IPS-NIHi7 (cell line): Measurements from ENCODE around the gene TP53.
A peak's percentile ranks its signal among the peaks of the same experiment; 100 is the strongest.

ENCODE experiments used
- DNase-seq: peaks from one replicate; pipeline ENCODE4 v3.0.0; 2012; ENCODE audit warnings: mixed read lengths; ENCODE audit errors: extremely low spot score

Gene TP53

DNA sequence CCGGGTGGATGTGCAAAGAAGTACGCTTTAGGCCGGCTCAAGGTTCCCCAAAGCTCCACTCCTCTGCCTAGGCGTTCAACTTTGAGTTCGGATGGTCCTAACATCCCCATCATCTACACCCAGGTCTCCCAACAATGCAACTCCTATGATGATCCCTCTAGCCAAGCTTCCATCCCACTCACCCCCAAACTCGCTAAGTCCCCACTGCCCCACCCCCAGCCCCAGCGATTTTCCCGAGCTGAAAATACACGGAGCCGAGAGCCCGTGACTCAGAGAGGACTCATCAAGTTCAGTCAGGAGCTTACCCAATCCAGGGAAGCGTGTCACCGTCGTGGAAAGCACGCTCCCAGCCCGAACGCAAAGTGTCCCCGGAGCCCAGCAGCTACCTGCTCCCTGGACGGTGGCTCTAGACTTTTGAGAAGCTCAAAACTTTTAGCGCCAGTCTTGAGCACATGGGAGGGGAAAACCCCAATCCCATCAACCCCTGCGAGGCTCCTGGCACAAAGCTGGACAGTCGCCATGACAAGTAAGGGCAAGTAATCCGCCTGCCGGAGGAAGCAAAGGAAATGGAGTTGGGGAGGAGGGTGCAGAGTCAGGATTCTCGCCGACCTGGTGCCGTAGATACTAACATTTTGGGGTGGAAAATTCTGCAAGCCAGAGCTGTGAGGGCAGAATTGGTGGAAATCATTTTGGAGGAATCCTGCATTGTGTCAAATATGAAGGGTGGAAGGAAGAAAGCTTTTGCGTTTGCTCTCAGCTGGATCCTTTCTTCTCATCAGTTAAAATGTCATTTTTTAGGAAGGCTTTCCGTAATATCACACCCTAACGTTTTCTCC lies at the start of gene TP53:
Gene TP53 (minus strand): TSS at position 419 of the 836 bp plus-strand sequence. CDS start 10,896 bp downstream, outside the sequence.
- peak; percentile 82 for DNase-seq

- DNase-seq = no peak
Observed at GRCh38 chr17:7732981-7733539, 45.8 kb upstream of the TP53 start.

DNA sequence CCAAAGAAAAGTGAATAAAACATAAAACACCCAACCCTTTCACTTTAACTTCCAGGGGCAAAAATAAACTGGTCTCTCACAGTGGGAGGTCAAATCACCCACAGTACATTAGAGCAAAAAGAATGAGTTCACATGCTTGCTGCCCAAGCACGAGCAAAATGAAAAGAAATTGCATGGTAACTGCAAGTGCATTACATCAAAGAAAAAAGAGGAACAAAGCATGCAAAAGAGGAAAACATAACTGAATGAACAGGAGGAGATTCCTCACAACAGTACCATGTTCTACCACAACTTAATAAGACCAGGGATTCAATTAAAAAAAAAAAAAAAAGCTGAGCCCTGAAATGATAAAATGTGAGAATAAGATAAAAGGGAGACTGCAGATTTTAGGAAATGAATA lies 42.5 kb upstream of the TP53 start:
- no peak for DNase-seq

GRCh38 chr17:7727886-7728285 lies 40.6 kb upstream of the TP53 start:
- no peak for DNase-seq

DNA sequence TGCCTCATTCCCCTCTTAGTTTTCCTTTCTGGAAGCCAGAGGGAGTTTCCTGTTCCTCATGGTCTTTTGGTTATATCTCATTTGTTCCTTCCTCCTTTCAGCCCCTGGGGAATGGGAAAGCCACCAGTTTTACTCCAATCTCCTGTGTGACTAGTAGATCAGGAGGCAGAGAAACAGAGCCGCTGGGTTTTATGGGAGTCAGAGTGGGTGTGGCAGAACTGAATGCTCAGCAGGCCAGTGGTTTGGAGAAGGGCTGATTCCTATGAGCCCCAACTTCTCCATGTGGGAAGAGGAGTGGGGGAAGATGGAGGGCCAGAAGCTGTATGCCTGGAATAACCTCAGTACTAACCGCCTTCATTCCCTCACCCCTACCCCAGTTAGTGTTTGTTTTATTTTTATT lies 34.3 kb upstream of the TP53 start:
- DNase-seq = no peak

DNA sequence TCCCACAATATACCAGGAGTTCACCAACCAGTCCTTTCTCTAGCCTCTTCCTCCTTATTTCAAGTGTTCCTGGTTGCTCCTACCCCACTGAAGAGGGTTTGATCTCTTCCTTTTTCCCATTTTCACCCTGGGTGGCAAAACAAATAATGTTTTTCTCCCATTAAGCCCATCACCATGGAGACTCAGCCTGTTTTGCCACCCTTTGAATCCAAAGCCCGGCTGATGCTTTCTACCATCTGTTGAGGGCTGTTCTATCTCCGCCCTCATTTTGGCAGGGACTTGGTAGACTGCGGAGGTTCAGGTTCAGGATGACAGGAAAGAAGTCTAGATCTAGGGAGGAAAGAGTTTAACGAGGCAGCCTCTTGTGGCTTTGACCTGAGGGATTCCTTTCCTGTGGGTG lies 32.8 kb upstream of the TP53 start:
- no peak for DNase-seq

DNA sequence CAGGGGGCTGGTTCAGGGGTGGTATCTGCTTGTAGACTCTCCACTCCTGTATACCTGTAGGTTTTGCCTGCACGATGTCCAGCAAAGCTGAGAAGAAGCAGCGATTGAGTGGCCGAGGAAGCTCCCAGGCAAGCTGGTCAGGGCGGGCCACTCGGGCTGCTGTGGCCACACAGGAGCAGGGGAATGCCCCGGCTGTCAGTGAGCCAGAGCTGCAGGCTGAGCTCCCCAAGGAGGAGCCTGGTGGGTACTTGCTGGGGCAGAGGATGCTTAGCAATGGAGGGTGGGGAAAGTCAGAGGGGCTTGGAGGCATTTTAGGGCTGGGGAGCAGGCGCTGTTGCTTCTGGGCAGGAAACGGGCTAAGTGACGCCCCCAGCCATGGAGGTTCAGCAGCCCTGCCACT lies 32.4 kb upstream of the TP53 start:
- DNase-seq = no peak

DNA sequence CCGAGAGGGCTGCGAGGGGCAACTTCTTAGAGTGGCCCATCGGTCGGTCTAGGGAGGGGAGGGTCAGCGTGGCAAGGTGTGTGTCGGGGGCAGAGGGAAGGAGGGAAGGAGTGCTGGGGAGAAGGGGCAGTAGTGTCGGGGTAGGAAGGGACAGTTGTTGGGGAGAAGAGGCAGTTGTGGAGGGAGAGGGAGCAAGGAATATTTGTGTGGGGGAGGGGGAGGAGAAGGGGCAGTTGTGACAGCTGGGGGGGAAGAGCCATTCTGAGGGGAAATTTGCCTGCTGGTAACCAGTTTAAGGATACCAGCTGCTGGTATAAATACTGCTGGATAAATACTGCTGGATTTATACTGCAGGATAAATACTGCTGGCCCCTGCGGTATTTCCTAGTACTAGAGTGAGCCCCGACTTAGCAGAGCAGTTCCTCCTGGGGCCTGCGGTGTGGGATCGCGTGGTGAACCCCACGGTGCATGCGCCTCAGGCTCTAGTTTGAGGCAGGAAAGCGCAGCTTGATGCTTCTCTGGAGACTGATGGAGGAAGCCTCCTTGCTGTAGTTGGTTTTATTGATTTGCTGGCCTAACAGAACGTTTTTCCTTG lies 30.6 kb upstream of the TP53 start:
- no peak for DNase-seq

GRCh38 chr17:7716901-7717755 lies 29.8 kb upstream of the TP53 start, which contains the start of gene DNAH2:
Gene DNAH2 (plus strand): TSS chr17:7717744. CDS start chr17:7719735, 1,991 bp downstream.
- peak; percentile 95 for DNase-seq

- no peak for DNase-seq
Observed at GRCh38 chr17:7715936-7716886, 28.9 kb upstream of the TP53 start.

DNA sequence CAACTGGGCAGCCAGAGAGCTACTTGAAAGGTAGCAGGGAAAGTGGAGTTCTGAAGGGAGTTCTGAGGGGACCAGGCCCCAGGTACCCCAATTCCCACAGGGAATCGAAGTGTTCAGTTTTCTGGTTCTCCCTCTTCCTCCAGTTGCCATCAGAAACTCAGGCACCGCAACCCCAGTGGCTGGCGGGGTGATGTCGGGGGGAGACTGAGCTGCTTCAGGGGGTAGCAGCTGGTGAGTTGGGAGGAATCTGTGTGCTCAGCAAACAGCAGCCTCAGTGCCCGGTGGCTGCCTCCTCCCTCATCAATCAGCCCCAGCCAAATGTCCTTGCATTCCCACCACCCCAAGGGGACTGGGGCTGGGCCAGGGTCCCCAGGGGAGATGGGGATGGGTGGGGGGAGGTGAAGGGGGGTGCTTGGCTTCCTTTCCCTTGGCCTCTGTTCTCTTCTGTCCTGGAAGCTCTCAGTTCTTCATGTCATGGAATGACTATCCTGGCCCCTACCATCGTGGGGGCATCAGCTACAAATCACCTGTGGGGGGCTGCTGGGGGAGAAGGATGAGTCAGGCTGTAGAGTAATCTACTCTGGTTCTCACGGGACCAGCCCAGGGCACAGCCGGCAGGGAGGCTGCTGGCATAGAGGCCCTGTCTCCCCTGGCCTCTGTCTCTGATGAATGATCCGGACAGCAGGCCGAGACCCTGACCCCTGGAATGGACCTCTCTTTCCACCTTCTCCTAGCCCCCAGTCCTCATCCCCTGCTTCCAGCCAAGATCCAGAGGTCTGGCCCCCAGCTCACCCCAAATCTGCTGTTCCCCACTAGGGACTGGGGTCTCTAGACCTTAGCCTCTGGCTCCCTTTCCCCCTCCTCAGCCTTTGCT lies 27.7 kb upstream of the TP53 start:
- no peak for DNase-seq

DNA sequence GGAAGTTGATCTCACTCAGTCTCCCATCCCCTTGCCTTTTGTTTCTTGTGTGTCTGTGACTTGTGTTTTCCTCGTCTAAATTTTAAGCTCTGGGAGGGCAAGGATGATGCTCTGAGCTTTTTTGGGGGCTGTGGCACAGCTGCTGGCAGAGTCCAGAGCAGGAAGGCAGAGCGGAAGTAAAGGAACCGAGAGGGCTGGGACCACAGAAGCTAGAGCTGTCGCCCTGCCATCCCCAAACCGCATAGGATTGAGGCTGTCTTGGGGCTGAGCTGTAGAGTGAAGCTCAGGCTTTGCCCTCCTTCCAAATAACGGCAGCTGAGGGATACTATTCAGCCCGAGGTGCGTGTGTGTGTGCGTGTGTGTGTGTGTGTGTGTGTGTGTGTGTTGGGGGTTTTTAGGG lies 26.5 kb upstream of the TP53 start:
- DNase-seq = no peak

DNA sequence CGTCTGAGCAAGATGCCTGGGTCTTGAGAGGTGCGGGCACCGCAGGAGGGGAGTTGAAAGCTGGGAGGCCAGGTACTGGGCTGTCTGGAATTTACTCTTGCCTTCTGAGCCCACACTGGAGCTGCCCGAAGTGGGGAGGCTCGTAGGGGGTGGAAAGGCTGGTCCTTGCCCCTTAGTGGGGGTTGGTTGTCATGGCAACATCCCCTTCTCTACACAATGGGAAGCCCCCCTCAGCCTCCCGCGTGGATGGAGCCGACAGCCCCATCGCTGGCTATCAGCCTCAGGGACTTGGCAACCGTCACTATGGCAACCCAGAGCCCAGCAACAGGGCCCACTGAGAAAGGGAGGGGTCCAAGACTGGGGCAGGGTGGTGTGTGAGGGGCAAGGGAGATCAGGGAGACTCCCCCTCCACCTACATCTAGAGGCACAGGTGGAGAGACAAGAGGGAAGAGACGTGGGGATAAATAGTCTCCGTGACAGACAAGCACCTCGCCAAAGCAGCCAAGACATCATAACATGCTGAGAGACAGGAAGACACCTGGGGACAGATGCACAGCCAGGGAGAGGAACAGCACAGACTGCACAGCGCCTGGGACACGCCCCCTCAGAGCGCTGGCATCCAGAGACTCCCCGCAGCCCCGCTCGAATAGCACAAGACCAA lies 25.0 kb upstream of the TP53 start:
- no peak for DNase-seq

GRCh38 chr17:7711051-7711755 lies 23.9 kb upstream of the TP53 start:
- peak; percentile 60 for DNase-seq

GRCh38 chr17:7710301-7710700 lies 23.0 kb upstream of the TP53 start:
- no peak for DNase-seq

DNA sequence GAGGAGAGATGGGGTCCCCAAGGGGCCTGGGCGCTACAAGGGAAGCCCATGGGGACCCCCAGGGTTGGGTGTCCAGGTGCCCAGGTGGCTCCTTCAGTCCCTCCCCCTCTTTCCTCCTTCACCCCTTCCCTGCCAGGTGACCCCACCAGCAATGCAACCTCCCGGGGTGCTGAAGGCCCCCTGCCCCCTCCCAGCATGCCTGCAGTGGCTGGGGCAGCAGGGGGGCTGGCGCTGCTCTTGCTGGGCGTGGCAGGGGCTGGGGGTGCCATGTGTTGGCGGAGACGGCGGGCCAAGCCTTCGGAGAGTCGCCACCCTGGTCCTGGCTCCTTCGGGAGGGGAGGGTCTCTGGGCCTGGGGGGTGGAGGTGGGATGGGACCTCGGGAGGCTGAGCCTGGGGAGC lies 21.7 kb upstream of the TP53 start:
- DNase-seq = no peak

DNA sequence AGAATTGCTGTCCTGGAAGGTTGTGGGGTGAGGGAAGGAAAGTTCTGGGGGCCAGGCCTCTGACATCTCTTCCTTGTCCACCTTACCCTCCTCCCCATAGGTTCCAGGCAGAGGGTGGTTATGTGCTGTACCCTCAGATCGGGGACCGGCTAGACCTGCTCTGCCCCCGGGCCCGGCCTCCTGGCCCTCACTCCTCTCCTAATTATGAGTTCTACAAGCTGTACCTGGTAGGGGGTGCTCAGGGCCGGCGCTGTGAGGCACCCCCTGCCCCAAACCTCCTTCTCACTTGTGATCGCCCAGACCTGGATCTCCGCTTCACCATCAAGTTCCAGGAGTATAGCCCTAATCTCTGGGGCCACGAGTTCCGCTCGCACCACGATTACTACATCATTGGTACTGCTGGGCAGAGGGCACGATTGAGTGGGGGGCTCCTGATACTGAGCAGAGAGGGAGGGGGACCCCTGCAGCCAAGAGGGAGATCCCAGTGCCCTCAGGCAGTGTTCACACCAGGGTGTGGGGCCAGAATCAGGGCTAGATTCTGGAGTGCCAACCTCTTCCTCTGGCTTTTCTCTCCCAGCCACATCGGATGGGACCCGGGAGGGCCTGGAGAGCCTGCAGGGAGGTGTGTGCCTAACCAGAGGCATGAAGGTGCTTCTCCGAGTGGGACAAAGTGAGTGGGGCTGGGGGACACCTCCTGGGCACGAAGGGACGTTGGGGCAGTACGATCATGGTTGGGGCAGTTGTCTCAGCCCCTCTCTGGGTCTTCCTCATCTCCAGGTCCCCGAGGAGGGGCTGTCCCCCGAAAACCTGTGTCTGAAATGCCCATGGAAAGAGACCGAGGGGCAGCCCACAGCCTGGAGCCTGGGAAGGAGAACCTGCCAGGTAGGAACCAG lies 20.8 kb upstream of the TP53 start:
- no peak for DNase-seq

DNA sequence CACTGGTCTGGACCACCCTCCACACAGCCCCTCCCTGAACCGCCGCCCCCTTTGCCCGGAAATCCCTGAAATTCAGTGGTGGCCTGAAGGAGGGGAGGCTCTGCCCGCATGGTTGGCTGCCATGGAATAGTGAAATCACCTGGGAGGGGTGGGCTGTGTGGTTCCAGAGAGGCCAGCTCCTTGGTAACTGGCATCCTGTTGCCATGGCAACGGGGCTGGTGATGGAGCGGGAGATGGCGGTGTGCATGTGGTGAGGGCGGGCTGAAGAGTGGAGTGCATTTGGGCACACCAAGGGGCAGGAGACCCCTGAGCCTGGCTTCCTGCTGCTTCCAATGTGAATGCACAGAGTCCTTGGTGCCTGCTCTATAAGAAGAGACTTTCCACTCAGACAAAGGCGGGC lies 20.2 kb upstream of the TP53 start:
- no peak for DNase-seq
